ENCODE results near the gene NPFFR2. TPM values are rescaled to one million over a fixed set of nuclear protein-coding genes. Genes with fewer than 3 reads are reported as not detected.
"Not testable (repeated sequence)": the region's sequence is repeated elsewhere in the genome, so short reads cannot be mapped to it uniquely, and the experiment has no call there.

The NPFFR2 gene
- total RNA-seq, 2 donors from 2014 or later = 0.45 TPM; not detected in 1

GRCh38 chr4:72077346-72077745 is 45.5 kb downstream of the NPFFR2 start:
- no peak for DNase-seq (ENCODE audit: low spot score)
- intact Hi-C loops (cut with DNase I) = no loop called here
- no peak overlapping the region for H3K4me3 ChIP-seq
- TF ChIP-seq CTCF (IDR thresholded peaks at IDR 0.05) = no peak
- no peak for TF ChIP-seq POLR2AphosphoS5 (IDR thresholded peaks at IDR 0.05)
- no peak for TF ChIP-seq POLR2A (IDR thresholded peaks at IDR 0.05)
- H3K27me3 ChIP-seq (replicated peaks; ENCODE audit: insufficient read depth) = no peaks in the 10 kb centered on the region
- no peaks in the 10 kb centered on the region for H3K9me3 ChIP-seq
- no peaks in the 10 kb centered on the region for H3K36me3 ChIP-seq
- no peak overlapping the region for H3K27ac ChIP-seq
- WGBS = 74% methylated on average over 2 of the region's 2 CpGs
- H3K4me1 ChIP-seq (replicated peaks) = no peaks in the 10 kb centered on the region

GRCh38 chr4:72084587-72085011 is 52.8 kb downstream of the NPFFR2 start:
- TF ChIP-seq POLR2A (IDR thresholded peaks at IDR 0.05) = no peak
- TF ChIP-seq CTCF (IDR thresholded peaks at IDR 0.05) = no peak
- TF ChIP-seq POLR2AphosphoS5 (IDR thresholded peaks at IDR 0.05) = no peak
- H3K27ac ChIP-seq = no peak overlapping the region
- no peaks in the 10 kb centered on the region for H3K36me3 ChIP-seq
- H3K4me1 ChIP-seq (replicated peaks) = no peaks in the 10 kb centered on the region
- no peaks in the 10 kb centered on the region for H3K27me3 ChIP-seq (replicated peaks; ENCODE audit: insufficient read depth)
- H3K9me3 ChIP-seq = no peaks in the 10 kb centered on the region
- no peak overlapping the region for H3K4me3 ChIP-seq
- intact Hi-C loops (cut with DNase I) = no loop called here
- no peak for DNase-seq (ENCODE audit: low spot score)
- 29% methylated on average over 3 of the region's 3 CpGs for whole genome bisulfite sequencing

- H3K36me3 ChIP-seq; H3K27me3 ChIP-seq (replicated peaks; ENCODE audit: insufficient read depth); H3K27ac ChIP-seq; DNase-seq (ENCODE audit: low spot score); H3K4me3 ChIP-seq; intact Hi-C loops (cut with DNase I); H3K9me3 ChIP-seq; H3K4me1 ChIP-seq (replicated peaks): not testable (repeated sequence)
- 79% methylated on average over 2 of the region's 2 CpGs for WGBS
Observed at GRCh38 chr4:72090606-72091005, 58.8 kb downstream of the NPFFR2 start.

- H3K27ac ChIP-seq = no peak overlapping the region
- no peaks in the 10 kb centered on the region for H3K27me3 ChIP-seq (replicated peaks; ENCODE audit: insufficient read depth)
- intact Hi-C loops (cut with DNase I) = no loop called here
- no peak for DNase-seq (ENCODE audit: low spot score)
- H3K9me3 ChIP-seq = no peaks in the 10 kb centered on the region
- no peaks in the 10 kb centered on the region for H3K36me3 ChIP-seq
- no peaks in the 10 kb centered on the region for H3K4me1 ChIP-seq (replicated peaks)
- H3K4me3 ChIP-seq = no peak overlapping the region
- WGBS = 87% methylated on average over 5 of the region's 5 CpGs
- TF ChIP-seq POLR2AphosphoS5 (IDR thresholded peaks at IDR 0.05) = no peak
- TF ChIP-seq POLR2A (IDR thresholded peaks at IDR 0.05) = no peak
Observed at GRCh38 chr4:72094059-72094797, 62.4 kb downstream of the NPFFR2 start.

- H3K9me3 ChIP-seq = no peaks in the 10 kb centered on the region
- TF ChIP-seq POLR2AphosphoS5 (IDR thresholded peaks at IDR 0.05) (no peak), POLR2A (IDR thresholded peaks at IDR 0.05) (no peak), CTCF (IDR thresholded peaks at IDR 0.05) (no peak)
- H3K4me1 ChIP-seq (replicated peaks) = no peaks in the 10 kb centered on the region
- no peak overlapping the region for H3K27ac ChIP-seq
- H3K27me3 ChIP-seq (replicated peaks; ENCODE audit: insufficient read depth) = no peaks in the 10 kb centered on the region
- H3K4me3 ChIP-seq = no peak overlapping the region
- H3K36me3 ChIP-seq = no peaks in the 10 kb centered on the region
- no peak for DNase-seq (ENCODE audit: low spot score)
- intact Hi-C loops (cut with DNase I) = no loop called here
Observed at GRCh38 chr4:72107456-72107855, 75.7 kb downstream of the NPFFR2 start.

- Histone ChIP-seq H3K27me3 (replicated peaks; ENCODE audit: insufficient read depth) (no peaks in the 10 kb centered on the region), H3K9me3 (no peaks in the 10 kb centered on the region), H3K27ac (no peak overlapping the region), H3K4me1 (replicated peaks) (no peaks in the 10 kb centered on the region), H3K4me3 (no peak overlapping the region), H3K36me3 (no peaks in the 10 kb centered on the region)
- intact Hi-C loops (cut with DNase I) = no loop called here
- 89% methylated on average over 2 of the region's 2 CpGs for WGBS
- TF ChIP-seq CTCF (IDR thresholded peaks at IDR 0.05) (no peak), POLR2A (IDR thresholded peaks at IDR 0.05) (no peak), POLR2AphosphoS5 (IDR thresholded peaks at IDR 0.05) (no peak)
- DNase-seq (ENCODE audit: low spot score) = no peak
Observed at GRCh38 chr4:72109364-72109763, 77.6 kb downstream of the NPFFR2 start.
